KOPT-K1 (cell line): ENCODE data around the gene FANCE.
"Not testable (repeated sequence)": the region's sequence is repeated elsewhere in the genome, so short reads cannot be mapped to it uniquely, and the experiment has no call there.

ENCODE experiments used
- H3K27ac ChIP-seq: fragments of 200-600 bp; sonication (generic); 2 replicates; pipeline ENCODE4 v1.5.1; 2016; ENCODE audit warnings: antibody characterized with exemption, mild to moderate bottlenecking, low read depth, low read length; ENCODE audit not compliant: poor library complexity, severe bottlenecking
- H3K36me3 ChIP-seq: fragments of 200-600 bp; sonication (generic); 2 replicates; pipeline ENCODE4 v1.5.1; 2017; ENCODE audit warnings: antibody characterized with exemption, mild to moderate bottlenecking, low read length, moderate library complexity; ENCODE audit not compliant: insufficient read depth
- H3K9me3 ChIP-seq: fragments of 200-600 bp; sonication (generic); 2 replicates; pipeline ENCODE4 v1.5.1; 2017; ENCODE audit warnings: antibody characterized with exemption, low read length, mild to moderate bottlenecking; ENCODE audit not compliant: insufficient read depth, poor library complexity, severe bottlenecking

FANCE gene

DNA sequence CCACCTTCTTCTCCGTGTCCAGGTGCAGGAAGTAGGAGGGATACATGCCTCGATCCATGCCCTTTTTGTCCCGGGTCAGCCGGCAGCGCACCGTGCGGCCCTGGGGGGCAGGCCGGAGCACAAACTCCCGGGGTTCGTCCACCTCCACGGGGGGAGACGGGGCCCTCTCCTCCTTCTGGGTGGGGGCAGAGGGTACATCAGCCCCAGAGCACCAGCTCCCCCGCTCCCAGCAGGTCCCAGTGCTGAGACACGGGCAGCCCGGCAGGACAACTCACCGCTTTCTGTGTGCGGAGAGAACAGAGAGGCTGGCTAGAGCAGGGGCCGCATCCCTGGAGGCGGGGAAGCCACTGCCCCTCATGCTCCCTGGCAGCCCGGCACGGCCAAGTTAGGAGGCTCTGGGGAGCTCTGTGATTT, 53.9 kb downstream of the FANCE start:
- H3K36me3 ChIP-seq: no peaks in the 10 kb centered on the region
- H3K9me3 ChIP-seq: no peaks in the 10 kb centered on the region
- no peak overlapping the region for H3K27ac ChIP-seq

DNA sequence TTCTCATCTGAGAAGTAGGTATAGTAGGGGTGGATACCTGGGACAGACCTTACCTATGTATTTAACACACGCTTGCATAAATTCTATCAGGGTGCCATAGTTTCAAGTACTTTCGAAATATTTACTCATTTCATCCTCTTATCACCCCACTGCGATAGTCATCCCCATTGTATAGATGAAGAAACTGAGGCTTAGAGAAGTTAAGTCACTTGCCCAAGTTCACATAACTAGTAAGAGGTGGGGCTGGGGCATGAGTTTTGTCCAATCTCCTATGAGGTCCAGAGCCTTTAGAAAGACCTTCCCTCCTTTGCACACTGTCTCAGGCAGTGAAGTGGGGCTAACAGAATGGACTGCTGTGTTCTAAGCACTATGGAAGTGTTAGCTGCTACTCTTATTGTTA, 54.4 kb downstream of the FANCE start:
- no peak overlapping the region for H3K27ac ChIP-seq
- H3K9me3 ChIP-seq: no peaks in the 10 kb centered on the region
- H3K36me3 ChIP-seq: no peaks in the 10 kb centered on the region

DNA sequence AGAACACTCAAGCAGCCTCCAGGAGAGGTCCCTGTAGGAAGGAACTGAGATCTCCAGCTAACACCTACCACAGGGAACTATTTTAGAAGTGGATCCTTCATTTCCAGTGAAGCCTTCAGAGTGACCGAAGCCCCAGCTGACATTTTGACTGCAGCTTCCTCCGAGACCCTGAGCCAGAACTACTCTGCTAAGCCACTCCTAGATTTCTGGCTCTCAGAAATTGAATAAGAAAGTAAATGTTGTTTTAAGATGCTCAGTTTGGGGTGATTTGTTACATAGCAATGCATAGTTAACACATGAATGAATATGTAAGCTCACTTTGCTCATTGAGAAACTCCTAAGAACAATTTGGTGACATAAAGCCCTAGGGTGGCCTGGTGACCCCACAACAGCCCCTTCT, 55.1 kb downstream of the FANCE start:
- no peaks in the 10 kb centered on the region for H3K9me3 ChIP-seq
- no peak overlapping the region for H3K27ac ChIP-seq
- no peaks in the 10 kb centered on the region for H3K36me3 ChIP-seq

DNA sequence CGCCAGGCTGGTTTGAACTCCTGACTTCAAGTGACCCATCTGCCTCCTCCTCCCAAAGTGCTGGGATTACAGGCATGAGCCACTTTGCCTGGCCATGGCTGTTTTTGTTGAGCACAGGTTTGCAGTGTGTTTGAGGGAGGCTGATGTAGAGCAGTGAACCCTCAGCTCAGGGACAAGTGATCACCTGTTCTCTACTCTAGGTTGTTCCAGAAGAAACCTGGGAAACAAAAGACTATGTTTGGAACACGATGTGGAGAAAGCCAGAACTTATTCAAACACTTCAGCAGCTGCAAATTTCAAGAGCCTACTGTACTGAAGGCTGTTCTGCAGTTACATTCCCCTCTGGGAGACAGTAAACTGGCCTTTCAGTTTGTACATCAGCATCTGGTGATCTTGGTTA, 55.9 kb downstream of the FANCE start:
- Histone ChIP-seq H3K27ac (no peak overlapping the region), H3K9me3 (no peaks in the 10 kb centered on the region)

DNA sequence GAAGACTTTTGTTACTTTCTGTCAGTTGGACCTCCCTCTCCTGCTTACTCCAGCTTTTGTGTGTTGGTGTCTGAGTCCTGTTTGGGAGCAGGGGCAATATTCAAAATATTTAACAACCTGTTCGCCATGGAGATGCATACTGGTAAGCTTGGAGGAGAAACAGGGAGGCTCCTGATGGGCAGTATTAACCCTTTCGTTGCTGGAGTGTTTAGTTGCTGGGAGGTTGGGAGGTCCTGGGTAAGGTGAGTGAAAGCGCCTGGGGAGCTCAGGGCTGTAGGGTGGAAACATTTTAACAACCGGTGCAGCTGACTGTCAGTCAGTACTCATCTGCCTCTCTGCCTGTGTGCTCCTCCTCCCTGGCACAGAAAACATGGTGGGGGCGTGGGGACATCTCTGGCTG, 56.4 kb downstream of the FANCE start:
- Histone ChIP-seq H3K36me3 (no peaks in the 10 kb centered on the region), H3K27ac (no peak overlapping the region), H3K9me3 (no peaks in the 10 kb centered on the region)

More for the DNA sequence above, 55.9 kb downstream of the FANCE start:
- no peaks in the 10 kb centered on the region for H3K36me3 ChIP-seq

DNA sequence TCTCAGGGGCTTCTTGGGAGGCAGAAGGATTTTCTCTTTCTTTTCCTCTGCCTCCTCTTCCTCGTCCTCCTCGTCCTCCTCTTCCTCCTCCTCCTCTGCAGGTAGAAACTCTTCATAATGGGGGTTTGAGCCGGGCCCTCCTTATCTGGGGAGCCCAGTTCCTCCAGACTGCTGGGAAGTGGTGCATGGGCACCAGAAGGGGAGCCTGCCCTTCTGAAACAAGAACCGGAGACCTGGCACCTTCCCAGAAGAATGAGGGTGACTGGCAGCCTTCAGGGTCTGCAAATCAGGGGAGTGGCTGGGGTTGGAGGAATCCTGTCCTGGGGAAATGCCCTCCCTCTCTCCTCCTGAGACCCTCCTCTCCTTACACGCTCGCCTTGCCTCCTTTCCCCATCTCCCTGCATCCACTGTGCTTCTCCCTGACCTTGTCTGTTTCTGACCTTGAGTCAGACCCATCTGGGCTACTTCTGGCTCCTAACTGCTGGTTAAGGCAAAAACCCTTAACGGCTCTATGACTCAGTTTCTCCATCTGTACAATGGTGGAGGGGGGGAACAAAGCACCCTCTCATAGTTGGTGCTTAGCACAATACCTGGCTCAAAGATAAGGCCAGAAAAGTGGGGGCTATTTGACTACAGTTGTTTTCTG, 58.9 kb downstream of the FANCE start:
- Histone ChIP-seq H3K36me3 (no peaks in the 10 kb centered on the region), H3K27ac (no peak overlapping the region), H3K9me3 (no peaks in the 10 kb centered on the region)

DNA sequence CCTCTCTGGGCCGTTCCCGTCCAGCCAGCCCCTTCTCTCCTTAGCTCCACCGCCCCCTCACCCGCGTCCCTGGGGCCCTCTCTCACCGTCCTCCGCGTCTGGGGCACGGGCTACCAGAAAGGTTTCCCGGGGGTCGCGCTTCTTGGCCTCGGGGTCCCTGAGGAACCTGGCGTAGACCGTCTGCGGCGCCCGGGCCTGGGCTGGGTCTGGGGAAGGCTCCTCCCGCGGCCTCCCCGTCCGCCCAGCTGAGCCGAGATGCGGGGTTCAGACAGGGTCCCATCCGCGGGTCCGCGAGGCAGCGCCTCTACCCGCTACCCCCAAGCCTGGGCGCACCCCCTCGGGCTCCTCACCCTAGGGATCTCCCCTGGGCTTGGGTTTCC, 59.4 kb downstream of the FANCE start:
- H3K36me3 ChIP-seq: no peaks in the 10 kb centered on the region

DNA sequence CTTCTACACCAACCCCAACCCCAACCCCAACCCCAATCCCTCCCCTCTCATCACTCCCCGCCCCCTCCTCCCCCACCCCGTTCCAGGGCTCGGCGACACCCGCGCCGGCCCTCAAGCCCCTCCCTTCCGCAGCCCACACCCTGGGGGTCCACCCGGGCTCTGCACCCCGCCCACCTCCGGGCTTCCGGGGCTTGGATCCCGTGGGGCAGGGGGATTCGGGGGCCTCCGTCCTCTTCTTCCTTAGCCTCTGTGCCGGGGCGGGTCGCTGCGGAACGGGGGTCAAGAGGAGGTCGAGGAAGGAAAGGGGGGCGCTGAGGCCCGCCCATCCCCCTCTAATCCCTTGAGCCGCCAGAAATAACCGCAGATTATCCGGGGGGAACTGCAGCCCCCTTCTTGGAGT, 59.9 kb downstream of the FANCE start:
- H3K36me3 ChIP-seq: no peaks in the 10 kb centered on the region
- no peaks in the 10 kb centered on the region for H3K9me3 ChIP-seq
- H3K27ac ChIP-seq: no peak overlapping the region

More for the DNA sequence above, 59.4 kb downstream of the FANCE start:
- H3K27ac ChIP-seq: no peak overlapping the region
- H3K9me3 ChIP-seq: no peaks in the 10 kb centered on the region

DNA sequence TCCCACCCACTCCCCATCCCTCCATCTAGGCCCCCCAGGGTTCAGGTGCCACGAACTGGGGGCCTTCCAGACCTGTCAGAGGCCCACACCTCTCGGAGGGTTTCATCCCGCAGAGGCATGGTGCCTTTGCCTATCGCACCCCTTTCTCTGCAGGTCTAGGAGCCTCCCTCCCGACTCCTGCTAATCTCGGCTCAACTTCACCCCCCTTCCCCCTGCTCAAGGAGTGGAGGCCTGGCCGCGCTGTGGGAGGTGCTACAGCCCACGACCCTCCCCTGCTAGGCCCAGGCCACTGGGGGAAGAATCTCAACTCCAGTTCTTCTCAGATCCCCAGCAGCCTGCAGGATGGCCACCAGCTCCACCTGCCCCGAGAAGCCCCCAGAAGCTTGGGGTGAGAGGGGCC, 60.6 kb downstream of the FANCE start, which contains the start of gene TULP1:
Gene TULP1, minus strand, starts transcription at position 157 of the 400 bp plus-strand sequence. Its CDS starts 38 bp downstream, at position 119.
- no peaks in the 10 kb centered on the region for H3K36me3 ChIP-seq
- no peak within 1 kb of the TSS for H3K27ac ChIP-seq
- no peaks in the 10 kb centered on the region for H3K9me3 ChIP-seq

DNA sequence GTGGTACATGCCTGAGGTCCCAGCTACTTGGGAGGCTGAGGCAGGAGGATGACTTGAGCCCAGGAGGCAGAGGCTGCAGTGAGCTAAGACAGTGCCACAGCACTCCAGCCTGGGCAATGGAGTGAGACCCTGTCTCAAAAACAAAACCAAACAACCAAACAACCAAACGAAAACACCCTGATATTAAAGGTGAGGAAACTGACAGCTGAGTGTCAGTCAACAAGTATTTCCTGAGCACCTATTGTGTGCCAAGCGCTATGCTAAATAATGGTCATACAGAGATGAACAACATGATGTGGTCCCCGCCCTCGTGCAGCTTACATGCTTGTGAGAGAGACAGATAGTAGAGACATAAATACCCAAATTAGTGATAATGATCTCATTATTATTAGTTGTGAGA, 62.4 kb downstream of the FANCE start:
- Histone ChIP-seq H3K36me3 (no peaks in the 10 kb centered on the region), H3K9me3 (no peaks in the 10 kb centered on the region), H3K27ac (no peak overlapping the region)

DNA sequence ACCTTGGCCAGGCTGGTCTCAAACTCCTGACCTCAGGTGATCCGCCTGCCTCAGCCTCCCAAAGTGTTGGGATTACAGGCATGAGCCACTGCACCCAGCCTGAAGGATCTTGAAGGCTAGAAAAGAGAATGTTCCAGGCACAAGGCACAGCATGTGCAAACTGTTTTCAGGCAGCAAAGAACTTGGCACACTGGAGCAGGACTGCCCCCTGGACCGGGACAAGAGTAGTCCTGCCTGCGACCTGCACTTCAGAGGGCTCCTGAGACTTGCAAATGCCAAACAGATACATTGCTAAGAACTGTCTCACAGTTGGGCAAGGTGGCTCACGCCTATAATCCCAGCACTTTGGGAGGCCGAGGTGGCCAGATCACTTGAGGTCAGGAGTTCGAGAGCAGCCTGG, 63.8 kb downstream of the FANCE start:
- H3K27ac ChIP-seq, H3K36me3 ChIP-seq, H3K9me3 ChIP-seq: not testable (repeated sequence)
